HG03039 (cell line): Measurements from ENCODE around the gene ZNF341.
"Not testable (repeated sequence)": the region's sequence is repeated elsewhere in the genome, so short reads cannot be mapped to it uniquely, and the experiment has no call there.

Experiments
- ATAC-seq: cut with Tn5 transposase; IDR thresholded peaks from one replicate; pipeline ENCODE4 v1.9.1; 2021; ENCODE audit warnings: mild to moderate bottlenecking, moderate library complexity; ENCODE audit not compliant: unreplicated experiment

The ZNF341 gene

GRCh38 chr20:33728463-33728862, 3.3 kb upstream of the ZNF341 start:
- no peak for ATAC-seq

- no peak for ATAC-seq
Observed at GRCh38 chr20:33729101-33729500, 2.7 kb upstream of the ZNF341 start.

- ATAC-seq, result no peak
Observed at GRCh38 chr20:33730946-33731692, 677 bp upstream of the ZNF341 start.

- peak; percentile 47 for ATAC-seq
Observed at GRCh38 chr20:33732166-33732970, 572 bp downstream of the ZNF341 start.

GRCh38 chr20:33733654-33734576, 2.1 kb downstream of the ZNF341 start:
- ATAC-seq, result no peak

GRCh38 chr20:33736962-33737361, 5.2 kb downstream of the ZNF341 start:
- ATAC-seq, result no peak

- ATAC-seq, result no peak
Observed at GRCh38 chr20:33739493-33739892, 7.7 kb downstream of the ZNF341 start.

GRCh38 chr20:33740189-33740588, 8.4 kb downstream of the ZNF341 start:
- ATAC-seq, result no peak

- no peak for ATAC-seq
Observed at GRCh38 chr20:33744181-33744580, 12.4 kb downstream of the ZNF341 start.

- ATAC-seq, result no peak
Observed at GRCh38 chr20:33744773-33745385, 13.1 kb downstream of the ZNF341 start.

- no peak for ATAC-seq
Observed at GRCh38 chr20:33746325-33746998, 14.7 kb downstream of the ZNF341 start.

GRCh38 chr20:33751775-33752174, 20.0 kb downstream of the ZNF341 start:
- ATAC-seq, result no peak

- no peak for ATAC-seq
Observed at GRCh38 chr20:33753143-33753542, 21.3 kb downstream of the ZNF341 start.

GRCh38 chr20:33753763-33754162, 22.0 kb downstream of the ZNF341 start:
- ATAC-seq, result no peak

- not testable (repeated sequence) for ATAC-seq
Observed at GRCh38 chr20:33755936-33756490, 24.2 kb downstream of the ZNF341 start.

GRCh38 chr20:33757046-33757445, 25.2 kb downstream of the ZNF341 start:
- ATAC-seq, result no peak

- ATAC-seq, result no peak
Observed at GRCh38 chr20:33757458-33757857, 25.7 kb downstream of the ZNF341 start.

- no peak for ATAC-seq
Observed at GRCh38 chr20:33761698-33762250, 30.0 kb downstream of the ZNF341 start.

- ATAC-seq, result no peak
Observed at GRCh38 chr20:33765099-33765498, 33.3 kb downstream of the ZNF341 start.

- ATAC-seq, result no peak
Observed at GRCh38 chr20:33765592-33765991, 33.8 kb downstream of the ZNF341 start.
